ENCODE results near the gene TTC33. TPM values are rescaled to one million over a fixed set of nuclear protein-coding genes. Genes with fewer than 3 reads are reported as not detected.

The TTC33 gene
- total RNA-seq, 4 donors from 2014 or later: 20.2 to 49.0 (median 32.6) TPM

DNA sequence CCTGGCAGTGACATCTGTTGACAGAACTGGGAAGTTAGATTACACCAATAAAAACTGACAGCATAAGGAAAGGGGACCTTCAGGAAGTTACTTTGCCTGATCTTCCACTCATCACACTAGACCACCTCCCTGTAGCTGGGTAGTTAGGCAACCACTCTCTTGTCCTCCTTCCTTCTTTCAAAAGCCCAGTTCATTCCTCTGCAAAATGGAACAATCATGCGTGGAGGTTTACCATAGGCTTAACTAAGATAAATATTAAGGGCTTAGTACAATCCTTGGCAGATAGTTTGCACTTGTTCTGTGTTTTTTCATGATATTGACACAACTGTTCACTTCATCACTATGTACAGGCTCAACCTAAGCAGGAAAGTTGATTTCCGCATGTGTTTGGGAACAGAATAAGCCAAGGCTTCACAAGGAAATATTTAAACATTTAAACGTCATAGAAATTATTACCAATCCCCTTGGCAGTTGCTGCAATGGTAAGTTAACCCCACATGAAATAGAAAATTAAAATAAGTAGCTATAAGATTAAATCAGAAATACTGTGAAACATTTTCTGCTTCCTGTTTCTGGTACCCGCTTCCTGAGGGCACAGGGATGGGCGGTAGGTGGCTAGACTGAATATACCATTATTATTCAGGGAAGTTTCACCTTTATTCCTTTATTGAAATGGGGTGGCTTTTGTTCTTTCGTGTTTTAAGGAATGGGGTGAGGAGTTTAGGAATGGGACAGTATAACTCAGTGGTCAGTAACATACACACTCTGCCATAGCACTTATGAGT, 86.0 kb downstream of the TTC33 start:
- Histone ChIP-seq H3K27me3 (peaks cover 0 to 4% (median 0%) of the 10 kb centered on the region in 3 donors), H3K36me3 (no peaks in the 10 kb centered on the region), H3K9me3 (no peaks in the 10 kb centered on the region), H3K27ac (no peak overlapping the region), H3K4me3 (no peak overlapping the region), H3K4me1 (no peaks in the 10 kb centered on the region)
- intact Hi-C loops (cut with DNase I; ENCODE audit: low total_unique reads) (no loop called here), in situ Hi-C loops (cut with MboI; ENCODE audit: low sequenced_read_pairs in 4 of 4) (no loop called here)
- TF ChIP-seq, protein P1, sequence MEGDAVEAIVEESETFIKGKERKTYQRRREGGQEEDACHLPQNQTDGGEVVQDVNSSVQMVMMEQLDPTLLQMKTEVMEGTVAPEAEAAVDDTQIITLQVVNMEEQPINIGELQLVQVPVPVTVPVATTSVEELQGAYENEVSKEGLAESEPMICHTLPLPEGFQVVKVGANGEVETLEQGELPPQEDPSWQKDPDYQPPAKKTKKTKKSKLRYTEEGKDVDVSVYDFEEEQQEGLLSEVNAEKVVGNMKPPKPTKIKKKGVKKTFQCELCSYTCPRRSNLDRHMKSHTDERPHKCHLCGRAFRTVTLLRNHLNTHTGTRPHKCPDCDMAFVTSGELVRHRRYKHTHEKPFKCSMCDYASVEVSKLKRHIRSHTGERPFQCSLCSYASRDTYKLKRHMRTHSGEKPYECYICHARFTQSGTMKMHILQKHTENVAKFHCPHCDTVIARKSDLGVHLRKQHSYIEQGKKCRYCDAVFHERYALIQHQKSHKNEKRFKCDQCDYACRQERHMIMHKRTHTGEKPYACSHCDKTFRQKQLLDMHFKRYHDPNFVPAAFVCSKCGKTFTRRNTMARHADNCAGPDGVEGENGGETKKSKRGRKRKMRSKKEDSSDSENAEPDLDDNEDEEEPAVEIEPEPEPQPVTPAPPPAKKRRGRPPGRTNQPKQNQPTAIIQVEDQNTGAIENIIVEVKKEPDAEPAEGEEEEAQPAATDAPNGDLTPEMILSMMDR (IDR thresholded peaks at IDR 0.05 in 4 of 5, conservative IDR thresholded peaks at IDR 0.05 in 1 of 5): no peak
- no peak for TF ChIP-seq POLR2A (IDR thresholded peaks at IDR 0.05)
- DNase-seq (no peak), ATAC-seq (no peak)

DNA sequence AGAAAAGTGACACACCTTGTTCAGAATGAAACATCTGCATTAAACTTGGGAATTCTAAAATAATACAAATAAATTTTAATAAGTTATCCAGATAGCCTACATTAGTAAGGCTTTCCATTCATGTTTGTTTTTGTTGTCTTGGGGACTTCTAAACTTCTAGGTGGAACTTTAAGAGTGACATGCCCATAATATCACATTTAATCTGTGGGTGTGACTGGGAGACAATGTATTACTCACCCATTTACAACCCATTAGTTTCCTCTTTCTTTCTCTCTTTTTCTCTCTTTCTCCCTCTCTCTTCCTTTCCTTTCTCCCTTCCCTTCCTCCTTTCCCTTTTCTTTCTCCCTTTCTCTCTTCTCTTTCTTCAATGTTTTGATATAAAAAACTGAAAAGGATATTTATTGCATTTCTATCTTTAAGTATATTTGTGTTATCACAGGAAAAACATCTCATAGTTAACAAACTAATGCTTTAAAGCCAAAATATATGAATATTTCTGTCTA, 88.5 kb downstream of the TTC33 start:
- no peaks in the 10 kb centered on the region for H3K36me3 ChIP-seq
- H3K4me1 ChIP-seq: no peaks in the 10 kb centered on the region
- no peaks in the 10 kb centered on the region for H3K9me3 ChIP-seq
- intact Hi-C loops (cut with DNase I; ENCODE audit: low total_unique reads) (no loop called here), in situ Hi-C loops (cut with MboI; ENCODE audit: low sequenced_read_pairs in 4 of 4) (no loop called here)
- DNase-seq (no peak), ATAC-seq (no peak)
- no peak overlapping the region for H3K4me3 ChIP-seq
- H3K27me3 ChIP-seq: peaks cover 0 to 4% (median 0%) of the 10 kb centered on the region in 3 donors
- TF ChIP-seq POLR2A (IDR thresholded peaks at IDR 0.05): no peak
- TF ChIP-seq, protein P1 (IDR thresholded peaks at IDR 0.05 in 4 of 5, conservative IDR thresholded peaks at IDR 0.05 in 1 of 5): no peak
- H3K27ac ChIP-seq: no peak overlapping the region

DNA sequence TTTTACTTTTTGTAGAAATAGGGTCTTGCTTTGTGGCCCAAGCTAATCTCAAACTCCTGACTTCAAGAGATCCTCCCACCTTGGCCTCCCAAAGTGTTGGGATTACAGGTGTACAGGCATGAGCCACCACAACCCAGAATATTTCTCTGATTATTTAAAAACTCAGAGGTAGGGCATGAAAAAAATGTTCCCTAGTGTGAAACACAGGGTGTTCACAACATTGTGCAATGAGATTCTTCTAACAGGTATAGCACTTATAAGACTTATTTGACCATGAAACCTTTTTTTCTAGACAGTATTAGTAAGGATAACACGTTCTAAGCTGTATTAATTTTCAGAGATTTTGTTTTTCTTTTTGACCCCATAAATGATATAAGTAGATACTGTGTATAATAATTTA, 89.1 kb downstream of the TTC33 start:
- no peaks in the 10 kb centered on the region for H3K4me1 ChIP-seq
- TF ChIP-seq, protein P1 (IDR thresholded peaks at IDR 0.05 in 4 of 5, conservative IDR thresholded peaks at IDR 0.05 in 1 of 5): no peak
- TF ChIP-seq POLR2A (IDR thresholded peaks at IDR 0.05): no peak
- in situ Hi-C loops (cut with MboI; ENCODE audit: low sequenced_read_pairs in 4 of 4): no loop called here

DNA sequence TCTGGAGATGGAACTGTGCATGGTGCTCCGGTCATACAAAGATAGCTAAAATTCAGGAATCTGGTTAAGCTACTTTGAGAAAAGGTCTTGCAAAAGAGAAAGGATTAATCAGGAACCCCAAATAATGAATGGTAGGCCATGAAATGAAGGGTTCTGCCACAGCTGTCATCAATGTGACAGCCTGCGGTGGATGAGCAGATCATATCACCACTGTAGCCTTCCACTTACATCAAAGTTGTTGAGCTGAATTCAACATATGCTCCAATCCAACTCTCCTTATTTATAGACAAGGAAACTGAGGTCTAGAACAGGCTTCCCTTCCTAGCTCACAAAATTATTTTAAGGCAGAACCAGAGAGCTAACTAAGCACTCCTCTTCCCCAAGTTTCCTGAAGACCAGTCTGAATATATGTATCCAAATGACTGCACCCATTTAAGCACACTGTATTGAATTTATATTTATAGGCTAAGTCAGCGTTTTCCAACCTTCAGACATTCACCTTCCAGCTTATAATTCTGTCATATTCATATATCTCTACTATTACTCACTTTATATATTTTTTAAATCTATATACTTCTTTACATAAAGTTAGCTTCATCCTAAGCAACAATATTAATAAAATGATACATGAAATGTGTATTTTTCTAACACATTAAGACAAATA, 90.0 kb downstream of the TTC33 start:
- no peaks in the 10 kb centered on the region for H3K9me3 ChIP-seq
- H3K27ac ChIP-seq: no peak overlapping the region
- intact Hi-C loops (cut with DNase I; ENCODE audit: low total_unique reads) (no loop called here), in situ Hi-C loops (cut with MboI; ENCODE audit: low sequenced_read_pairs in 4 of 4) (no loop called here)
- no peak overlapping the region for H3K4me3 ChIP-seq
- no peak for DNase-seq
- ATAC-seq: no peak
- H3K36me3 ChIP-seq: no peaks in the 10 kb centered on the region
- no peak for TF ChIP-seq POLR2A (IDR thresholded peaks at IDR 0.05)
- TF ChIP-seq, protein P1 (IDR thresholded peaks at IDR 0.05 in 4 of 5, conservative IDR thresholded peaks at IDR 0.05 in 1 of 5): no peak
- H3K27me3 ChIP-seq: peaks cover 0 to 4% (median 0%) of the 10 kb centered on the region in 3 donors
- H3K4me1 ChIP-seq: no peaks in the 10 kb centered on the region

More for the DNA sequence above, 89.1 kb downstream of the TTC33 start:
- Histone ChIP-seq H3K36me3 (no peaks in the 10 kb centered on the region), H3K4me3 (no peak overlapping the region), H3K27me3 (peaks cover 0 to 4% (median 0%) of the 10 kb centered on the region in 3 donors), H3K27ac (no peak overlapping the region), H3K9me3 (no peaks in the 10 kb centered on the region)
- no peak for ATAC-seq
- intact Hi-C loops (cut with DNase I; ENCODE audit: low total_unique reads): no loop called here
- no peak for DNase-seq
